NCI-H2227 treated with DMSO at 0.1 percent for 48 hours (cell line): ENCODE data around the gene CDH4.

ENCODE experiments used
- DNase-seq: peaks from one replicate; lab custom pipeline; 2025; lab: John Stamatoyannopoulos, UW

CDH4 gene

DNA sequence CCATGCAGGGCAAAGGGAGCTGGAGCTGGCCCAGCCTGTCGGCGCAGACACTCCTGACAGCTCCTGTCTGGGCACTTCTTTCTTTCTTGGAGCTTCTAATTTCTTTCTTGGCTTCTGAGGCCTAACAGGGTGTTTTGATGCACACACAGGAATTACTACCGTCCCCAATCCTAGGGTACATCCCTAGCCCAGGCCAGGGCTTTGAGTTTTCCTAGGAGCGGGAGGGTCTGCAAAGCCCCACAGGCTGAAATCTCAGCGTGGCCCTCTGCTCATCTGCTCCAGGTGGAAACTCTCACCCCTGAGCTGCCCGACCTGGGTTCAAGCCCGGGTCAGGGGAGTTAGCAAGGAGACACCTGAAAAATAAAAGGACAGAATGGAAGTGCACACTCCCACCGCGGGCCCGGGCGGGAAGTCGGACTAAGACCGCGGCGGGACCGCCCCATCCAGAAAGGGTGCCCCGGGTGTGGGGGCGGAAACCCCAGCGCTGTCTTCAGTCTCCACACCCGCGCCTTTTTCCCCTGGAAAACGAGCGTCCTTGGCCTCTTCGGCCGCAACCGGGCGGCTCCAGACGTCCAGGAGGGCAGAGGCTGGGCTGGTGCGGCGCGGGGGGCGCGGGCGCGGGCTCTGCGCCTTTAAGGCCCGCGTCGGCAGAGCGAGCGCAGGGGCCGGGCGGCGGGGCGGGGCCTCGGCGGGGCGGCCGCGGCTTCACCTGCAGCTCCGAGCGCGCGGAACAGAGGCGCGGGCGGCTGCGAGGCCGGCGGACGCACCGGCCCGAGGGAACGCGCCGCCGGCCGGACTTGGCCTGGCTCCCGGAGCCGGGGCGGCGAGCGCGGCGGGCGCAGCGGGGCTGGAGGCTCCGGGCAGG, at the start of gene CDH4:
CDH4 (plus strand) TSS at position 733 of the 865 bp plus-strand sequence.
- DNase-seq: peak; percentile 45

DNA sequence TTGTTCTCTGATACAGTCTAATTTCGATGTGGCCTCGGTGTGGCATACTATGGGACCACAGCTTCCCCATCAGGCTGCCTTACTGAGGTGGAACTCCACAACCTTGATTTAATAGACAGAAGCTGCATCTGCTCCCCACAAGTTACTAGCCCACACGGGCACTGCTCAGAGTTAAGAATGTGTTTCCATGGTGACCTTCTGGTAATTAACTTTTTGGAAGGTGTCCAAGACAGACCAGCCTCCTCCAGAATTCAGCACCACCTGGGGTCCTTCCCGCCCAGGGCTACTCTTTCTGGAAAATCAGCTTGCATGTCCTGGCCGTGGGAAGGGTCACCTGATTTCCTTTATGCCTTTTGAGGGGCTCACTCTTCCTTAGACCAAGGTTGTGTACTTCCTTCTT, 48.7 kb upstream of the CDH4 start:
- DNase-seq: peak; percentile 62

DNA sequence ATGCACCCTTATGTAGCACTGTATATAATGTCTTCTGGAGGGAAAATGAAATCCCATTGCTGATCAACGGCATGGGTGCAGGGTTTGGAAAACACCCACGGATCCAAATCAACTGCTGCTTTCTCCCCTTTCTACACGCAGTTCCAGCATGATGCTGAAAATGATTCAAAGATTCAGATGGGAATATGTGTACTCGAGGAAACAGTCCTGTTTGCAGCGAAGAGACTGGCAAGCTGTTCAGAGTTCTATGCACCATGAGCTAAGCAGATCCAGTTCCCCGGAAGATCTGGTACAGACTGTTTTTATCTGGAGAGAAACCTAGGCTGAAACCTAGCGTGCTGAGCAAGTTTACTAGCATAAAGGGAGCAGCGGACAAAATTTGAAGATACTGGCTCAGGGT, 47.9 kb upstream of the CDH4 start:
- no peak for DNase-seq

DNA sequence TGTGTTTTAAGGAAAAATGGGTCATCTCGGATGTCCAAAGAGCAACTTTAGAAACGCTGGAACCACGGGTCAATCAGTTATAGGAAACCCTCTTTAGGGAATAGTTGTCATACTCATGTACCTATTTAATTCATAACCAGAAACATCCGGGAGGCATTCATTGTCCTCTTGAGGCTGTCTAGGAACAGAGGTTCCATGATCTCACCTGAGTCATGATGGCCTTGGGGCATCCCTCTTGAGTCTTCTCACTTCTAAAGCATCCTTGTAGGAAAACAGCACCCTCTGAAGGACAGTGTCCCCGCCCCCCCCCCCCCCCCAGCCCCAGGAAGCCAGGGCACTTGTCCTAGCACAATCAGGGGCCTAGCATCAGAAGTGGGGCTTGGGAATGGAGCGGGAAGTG, 46.3 kb upstream of the CDH4 start:
- DNase-seq: no peak

DNA sequence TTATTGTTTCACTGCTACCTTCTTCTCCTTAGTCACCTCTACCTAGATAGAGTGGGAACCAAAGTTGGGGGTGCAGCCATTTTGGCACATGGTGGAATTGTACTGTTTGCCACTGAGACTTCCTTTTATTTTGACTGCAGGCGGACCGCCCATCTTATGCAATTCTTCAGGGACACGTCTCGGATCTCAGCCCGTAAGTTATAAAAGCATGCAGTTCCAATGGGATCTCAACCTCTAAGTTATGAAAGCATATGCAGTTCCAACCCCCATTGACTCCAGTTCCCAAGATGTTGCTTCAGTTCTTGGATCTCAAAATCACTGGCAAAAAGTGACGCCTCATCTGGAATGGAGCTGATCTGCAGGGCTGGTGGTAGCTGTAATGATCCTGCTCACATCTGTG, 41.2 kb upstream of the CDH4 start:
- DNase-seq: no peak

DNA sequence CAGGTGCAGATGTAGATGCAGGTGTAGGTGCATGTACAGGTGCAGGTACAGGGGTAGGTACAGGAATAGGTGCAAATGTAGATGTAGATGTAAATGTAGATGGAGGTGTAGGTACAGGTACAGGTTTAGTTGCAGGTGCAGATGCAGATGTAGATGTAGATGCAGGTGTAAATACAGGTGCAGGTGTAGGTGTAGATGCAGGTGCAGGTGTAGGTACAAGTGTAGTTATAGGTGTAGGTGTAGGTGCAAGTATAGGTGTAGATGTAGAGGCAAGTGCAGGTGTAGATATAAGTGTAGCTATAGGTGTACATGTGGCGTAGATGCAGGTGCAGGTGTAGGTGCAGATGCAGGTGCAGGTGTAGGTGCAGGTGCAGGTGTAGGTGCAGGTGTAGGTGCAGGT, 34.2 kb upstream of the CDH4 start:
- DNase-seq: no peak

DNA sequence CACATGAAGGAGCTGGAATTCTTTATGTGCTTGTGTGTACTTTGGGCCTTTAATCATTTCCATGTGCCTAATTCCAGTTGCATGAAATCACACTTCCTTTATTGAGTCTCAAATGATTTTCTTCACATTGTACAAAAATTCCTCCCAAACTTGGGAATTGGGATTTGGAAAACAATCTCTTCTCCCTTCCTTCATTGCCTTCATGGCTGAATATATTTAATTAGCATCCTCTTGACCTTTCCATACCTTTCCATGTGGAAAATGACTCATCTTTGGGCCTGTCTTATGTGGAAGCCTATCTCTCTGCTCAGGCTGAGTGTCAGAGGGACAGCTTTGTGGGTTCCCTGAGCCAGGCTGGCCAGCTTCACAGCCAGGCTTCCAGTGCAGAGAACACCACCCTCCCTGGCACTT, 33.0 kb upstream of the CDH4 start:
- no peak for DNase-seq

DNA sequence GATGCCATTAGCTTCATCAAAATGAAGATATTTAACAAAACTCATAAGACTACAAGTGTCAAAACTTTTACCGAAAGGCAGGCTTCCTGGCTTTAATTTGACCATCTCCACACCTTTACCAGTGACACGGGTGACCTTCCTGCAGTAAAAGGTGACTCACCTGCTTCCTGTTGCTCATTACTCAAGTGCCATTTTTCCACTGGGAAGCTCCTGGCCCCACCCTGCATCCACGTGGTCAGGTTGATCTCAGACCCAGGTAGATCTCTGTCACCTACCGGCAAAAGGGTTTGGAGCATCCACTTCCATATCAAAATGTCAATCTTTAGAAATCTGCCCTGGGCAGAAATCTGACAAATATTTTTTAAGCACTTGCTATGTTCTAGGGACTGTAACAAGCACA, 31.9 kb upstream of the CDH4 start:
- no peak for DNase-seq

DNA sequence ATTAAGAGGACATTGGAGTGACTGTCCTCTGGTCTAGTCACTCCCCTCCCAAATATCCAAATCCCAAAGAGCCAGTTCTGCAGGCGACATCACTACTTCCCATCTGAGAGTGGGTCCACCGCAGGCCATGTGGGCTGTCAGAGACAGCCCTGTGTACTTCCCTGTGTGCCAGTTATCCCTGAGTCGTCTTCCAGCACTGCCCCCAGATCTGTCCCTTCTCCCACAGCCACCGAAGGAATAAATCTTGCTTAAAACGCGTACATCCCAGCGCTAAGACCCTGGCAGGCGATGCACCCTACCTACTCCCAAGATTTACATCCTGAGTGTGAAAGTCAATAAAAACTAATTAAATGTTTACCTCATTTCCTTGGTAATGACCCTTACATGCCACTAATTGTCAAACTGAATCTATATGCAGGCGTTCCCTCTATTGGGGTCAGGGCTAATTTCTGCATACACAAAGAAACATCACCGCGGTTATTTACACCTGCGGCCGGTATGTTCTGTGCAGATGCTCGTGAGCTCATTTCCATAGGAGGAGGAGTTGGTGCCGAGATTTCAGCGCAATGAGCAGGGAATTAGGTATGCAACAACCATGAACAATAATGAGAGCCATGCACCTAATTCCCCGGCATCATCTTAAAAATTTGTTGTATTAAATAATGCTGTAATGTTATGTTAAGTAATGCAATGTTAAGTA, 31.3 kb upstream of the CDH4 start:
- no peak for DNase-seq

DNA sequence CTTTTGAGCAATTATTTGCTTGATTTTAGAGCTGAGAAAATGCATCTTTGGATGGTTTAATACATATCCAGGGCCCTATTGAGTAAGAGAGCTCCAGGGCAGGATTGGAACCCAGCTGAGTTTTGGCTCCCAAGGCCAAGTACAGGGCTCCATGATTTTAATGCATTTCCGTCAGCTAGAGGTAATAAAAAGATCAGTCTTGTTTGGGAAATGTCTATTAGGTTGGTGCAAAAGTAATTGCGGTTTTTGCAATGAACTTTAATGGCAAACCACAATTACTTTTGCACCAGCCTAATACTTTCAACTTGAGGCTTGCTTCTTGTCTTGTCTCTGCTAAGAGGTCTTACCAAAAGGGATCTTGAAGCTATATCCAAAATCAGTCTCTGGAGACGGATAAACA, 29.4 kb upstream of the CDH4 start:
- DNase-seq: no peak

DNA sequence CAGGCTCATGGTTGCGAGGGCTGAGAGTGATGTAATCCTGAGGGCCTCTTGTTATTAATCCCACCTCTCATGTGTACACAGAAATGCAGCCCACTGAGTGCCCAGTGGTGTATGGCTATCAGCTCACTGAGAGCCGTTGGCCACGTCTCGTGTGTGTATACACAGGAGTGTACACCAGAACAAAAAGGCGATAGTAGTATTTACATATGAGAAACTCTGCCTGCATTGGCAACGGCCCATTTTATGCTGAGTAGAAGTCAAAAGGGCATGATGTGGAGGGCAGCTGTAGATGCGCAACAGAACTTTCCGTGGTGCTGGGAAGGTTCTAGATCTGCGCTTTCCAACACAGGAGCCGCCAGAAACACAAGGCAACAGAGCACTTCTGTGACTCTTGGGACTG, 28.9 kb upstream of the CDH4 start:
- no peak for DNase-seq

DNA sequence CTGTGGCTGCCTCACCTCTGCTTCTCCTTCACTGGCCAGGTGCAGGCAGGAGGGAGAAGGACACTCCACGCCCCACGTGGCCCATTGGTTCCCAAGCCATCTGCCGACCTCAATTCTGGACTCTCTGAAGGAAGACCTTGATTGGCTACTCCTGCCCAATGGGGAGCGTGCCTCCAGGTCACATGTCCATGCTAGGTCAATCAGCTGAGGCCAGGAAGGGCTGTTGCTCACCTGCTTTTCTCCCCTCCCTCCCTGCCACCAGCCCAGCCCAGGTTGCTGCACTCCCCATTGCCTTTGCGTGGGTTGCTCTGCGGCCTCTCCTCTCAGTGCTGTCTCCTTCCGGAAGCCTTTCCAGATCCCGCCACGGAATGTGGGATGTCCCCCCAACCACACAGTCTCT, 21.9 kb upstream of the CDH4 start:
- DNase-seq: no peak

DNA sequence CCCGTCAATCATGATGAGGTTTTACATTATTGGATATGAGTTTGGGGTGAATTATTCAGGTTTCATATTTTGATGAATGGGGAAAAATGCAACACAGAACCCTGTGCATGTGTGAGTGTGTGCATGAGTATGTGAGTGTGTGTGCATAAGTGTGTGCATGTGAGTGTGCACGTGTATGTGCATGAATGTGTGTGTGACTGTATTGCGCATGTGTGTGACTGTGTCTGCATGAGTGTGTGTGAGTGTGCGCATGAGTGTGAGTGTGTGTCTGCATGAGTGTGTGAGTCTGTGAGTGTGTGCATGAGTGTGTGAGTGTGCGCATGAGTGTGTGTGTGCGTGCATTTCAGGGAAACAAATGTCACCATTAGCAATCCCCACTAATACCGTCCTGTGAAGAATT, 18.5 kb upstream of the CDH4 start:
- DNase-seq: no peak

DNA sequence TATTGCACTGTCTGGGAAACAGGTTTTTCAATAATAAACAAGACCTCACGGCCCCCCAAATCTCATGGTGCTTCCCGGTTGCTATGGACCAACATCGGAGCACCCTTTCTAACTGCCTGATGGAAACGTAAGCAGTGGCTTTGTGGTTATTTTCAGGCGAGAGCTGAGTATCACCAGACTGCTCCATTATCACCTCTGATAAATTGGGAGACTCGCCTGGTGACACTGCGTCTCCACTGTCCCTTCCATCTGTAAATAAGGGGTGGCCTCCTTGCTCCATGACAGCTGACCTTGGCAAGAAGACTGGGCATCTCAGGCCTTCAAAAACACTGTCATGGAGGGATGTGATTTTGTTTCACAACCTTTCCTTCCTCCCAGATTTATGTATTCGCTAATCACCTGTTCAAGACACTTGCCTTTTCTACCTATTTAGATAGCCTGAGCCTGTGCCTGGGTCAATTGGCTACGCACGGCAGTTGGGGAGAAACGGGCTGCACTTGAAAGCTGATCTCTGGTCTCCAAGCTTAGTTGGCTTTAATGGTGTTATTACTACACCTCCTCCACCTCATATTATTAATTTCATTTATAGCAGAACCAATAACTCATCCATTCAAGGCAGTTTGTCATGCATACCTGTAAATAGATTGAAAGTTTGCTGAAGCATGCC, 17.7 kb upstream of the CDH4 start:
- DNase-seq: no peak

DNA sequence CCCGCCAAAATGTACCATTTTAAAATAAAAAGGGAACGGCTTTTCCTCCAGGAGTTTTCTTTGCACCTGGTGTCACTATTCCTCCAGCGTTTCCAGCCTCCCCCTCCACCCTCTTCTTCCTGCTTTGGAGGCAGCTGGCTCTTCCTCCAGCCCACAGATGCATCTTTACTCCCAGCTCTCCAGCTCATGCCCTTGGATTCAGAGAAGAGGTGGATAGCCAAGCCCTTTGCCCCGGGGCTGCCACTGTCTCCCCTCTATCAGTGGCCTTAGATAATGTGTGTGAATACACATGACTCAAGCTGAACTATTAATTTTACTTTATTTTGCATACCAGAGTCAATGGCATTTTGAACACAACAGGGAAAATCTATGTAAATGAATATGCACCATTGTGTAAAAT, 15.3 kb upstream of the CDH4 start:
- DNase-seq: no peak

DNA sequence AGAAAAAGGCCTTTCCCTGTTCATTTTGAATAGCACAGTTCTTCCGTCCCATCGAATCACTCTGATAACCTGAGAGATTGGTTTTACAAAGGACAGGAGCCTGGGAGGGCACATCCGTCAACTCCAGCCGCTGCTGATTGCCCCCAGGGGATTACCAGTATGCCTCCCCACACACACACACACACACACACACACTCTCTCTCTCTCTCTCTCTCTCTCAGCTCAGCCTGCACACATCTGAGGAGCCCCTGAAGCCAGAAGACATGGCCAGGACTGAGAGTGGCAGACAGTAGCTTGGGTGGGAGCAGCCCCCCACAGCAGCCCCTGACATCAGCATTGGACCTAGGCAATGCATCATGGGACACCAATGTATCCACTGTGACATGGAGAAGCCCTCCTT, 13.2 kb upstream of the CDH4 start:
- DNase-seq: no peak

DNA sequence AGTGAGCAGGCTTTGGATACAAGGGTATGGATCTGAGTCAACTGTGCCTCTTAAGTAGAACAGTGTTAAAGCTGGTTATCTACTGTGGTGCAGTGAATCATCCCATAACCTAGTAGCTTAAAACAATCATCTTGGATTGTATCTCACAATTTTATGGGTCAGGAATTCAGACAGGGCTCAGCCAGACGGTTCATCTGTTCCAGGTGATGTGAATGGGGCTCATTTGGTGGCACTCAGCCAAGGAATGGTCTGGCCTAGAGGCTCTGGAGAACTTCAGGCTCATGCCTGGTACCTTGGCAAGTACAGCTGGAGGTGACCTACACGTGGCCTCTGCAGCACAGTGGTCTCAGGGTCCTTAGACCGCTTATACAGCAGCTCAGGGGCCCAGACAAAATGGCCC, 11.2 kb upstream of the CDH4 start:
- no peak for DNase-seq

DNA sequence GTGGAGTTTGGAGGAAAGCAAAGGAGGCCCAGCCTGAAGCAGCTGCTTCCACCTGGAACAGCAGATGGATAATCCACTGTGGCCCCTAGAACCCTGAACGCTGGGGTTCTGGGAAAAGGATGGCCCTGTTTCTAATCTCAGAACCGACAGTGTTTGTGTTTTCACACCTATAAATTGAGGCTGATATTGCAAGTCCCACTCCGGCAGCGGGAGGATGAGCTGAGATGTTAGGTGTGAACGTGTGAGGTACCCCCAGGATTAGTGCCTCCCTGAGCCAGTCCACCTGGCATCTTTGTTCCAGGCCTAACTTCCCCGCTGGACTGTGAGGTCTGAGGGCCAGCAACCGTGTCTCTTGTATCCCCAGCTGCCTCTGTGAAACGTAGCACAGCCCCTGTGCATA, 7.8 kb upstream of the CDH4 start:
- DNase-seq: no peak

DNA sequence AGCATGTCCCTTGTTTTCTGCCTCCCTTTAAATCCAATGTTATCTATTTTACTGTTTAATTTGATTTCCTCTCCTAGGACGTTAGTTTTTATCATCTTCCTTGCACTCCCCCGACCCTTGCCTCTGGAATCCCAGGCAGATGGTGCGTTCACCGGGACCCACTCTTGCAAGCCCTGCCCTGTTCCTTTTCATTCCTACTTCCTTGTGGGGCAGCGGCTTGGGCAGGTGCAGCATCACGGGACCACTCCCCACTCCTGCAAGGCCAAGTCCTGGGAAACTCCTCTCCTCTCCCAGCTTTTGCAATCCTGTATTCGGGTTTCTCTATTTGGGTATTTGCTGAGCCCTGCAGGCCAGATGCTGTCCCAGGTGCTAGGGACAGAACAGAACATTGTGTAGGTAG, 5.8 kb upstream of the CDH4 start:
- DNase-seq: no peak

DNA sequence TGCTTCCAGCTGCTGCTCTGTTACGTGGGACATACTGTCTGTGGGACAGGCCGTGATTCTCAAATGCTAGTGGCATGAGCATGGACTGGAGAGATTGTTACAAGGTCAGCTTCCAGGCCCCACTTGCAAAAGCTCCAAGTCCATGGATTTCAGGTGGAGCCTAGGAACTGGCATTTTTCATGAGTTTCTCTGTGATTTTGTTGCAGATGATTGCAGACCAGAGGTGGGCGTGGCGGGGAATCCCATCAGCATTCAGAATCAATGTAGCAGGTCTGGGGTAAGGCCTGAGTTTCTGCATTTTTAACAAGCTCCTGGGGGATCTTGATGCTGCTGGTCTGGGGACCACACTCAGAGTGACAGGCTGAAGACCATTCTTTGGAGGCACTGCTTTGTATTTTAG, 2.4 kb upstream of the CDH4 start:
- no peak for DNase-seq

DNA sequence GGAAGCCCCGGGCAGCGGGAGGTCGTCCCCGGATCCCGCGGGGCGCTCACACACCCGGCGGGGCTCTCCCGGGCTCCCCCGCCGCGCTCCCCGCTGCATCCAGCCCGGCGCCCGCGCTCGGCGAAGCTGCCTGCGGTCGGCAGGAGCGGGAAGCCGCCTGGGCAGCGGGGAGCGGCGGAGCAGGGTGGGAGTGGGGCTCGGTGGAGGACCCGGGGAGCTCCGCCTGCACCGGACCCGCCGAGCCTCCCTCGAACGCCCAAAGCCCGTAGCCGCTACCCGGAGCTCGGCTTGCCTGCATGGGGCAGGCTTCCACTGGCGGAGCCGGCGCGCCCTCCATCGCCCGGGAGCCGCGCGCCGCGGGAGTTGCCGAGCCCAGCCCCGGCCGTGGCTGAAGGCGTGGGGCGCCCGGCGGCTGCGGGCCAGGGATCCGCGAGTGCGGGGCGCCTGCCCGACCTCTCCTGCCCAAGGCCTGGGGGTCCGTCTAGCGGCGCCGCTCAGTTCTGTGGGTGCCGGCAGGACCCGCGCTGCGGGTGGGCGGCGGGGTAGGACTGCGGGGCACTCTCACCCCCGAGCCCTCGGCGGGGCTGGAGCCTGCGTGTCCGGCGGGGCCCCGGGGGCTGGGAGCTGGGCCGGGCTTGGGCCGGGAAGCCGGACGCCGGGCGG, 671 bp downstream of the CDH4 start:
- no peak for DNase-seq

DNA sequence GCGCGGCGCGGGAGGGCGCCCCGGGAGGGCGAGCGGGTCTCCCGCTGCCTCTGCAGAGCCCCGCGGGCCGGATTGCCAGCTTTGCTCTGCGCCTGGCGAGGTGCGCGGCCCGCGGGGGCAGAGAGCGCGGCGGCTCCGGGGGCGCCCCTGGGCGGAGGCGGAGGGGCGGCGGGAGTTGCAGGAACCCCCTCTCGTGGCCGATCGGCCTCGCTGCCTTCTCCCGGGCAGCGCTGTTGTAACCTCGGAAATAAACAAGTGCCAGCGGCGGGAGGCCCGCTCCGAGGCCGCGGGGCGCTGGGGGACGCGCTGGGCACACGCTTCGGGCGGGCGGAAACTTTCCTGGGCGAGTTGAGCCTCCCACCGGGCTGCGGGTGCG, 1.2 kb downstream of the CDH4 start:
- DNase-seq: no peak
